ENCODE data around the gene PRXL2A. TPM values are rescaled to one million over a fixed set of nuclear protein-coding genes. Genes with fewer than 3 reads are reported as not detected.

Gene PRXL2A
- total RNA-seq, 1 donor from 2014 or later: 73.5 TPM

DNA sequence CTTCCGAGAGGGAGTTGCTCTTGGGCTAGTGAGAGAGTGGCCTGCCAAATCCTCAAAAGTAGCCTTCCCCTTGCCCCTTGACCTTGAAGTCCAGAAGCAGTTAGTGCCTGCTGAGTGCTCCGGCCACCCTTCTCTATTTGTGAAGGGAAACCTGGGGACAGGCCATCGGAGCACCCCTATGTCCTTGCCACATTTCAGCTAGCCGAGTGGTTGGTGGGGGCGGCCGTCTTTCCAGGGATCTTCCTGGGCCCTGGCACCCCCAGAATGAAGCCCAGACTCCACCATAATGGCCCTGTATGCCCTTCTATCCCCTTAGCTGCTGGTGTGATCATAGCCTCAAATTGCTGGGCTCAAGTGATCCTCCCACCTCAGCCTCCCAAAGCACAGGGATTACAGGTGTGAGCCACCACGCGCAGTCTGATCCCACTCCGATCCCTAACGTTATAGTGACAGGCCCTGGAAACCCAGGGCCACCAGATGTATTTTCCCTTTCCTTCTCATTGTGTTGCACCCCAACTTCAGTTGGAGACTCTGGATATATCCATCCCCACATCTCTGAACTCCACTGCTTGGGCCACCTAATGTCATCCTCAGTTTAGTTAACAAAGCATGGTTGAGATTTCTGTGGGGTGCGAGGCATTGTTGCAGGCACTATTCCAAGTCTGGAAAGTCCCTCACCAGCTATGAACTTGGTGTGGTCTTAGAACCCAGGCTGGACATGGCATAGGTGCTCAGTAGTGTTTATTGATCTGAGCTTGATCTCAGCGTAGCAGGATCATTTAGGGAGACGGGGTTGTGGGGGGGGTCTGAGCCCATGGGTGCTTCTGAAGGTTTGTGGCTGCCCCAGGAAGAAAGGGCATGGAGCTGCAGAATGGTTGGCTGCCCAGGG lies 47.4 kb downstream of the PRXL2A start:
- Mint-ChIP-seq H3K4me3 (peak overlapping the region; percentile 99), H3K9me3 (no peaks in the 10 kb centered on the region), H3K4me1 (ENCODE audit: unreplicated experiment) (peaks cover 39% of the 10 kb centered on the region), H3K27me3 (no peaks in the 10 kb centered on the region), H3K27ac (peak overlapping the region; percentile 96), H3K36me3 (peaks cover 9% of the 10 kb centered on the region)
- TF ChIP-seq, protein P1, sequence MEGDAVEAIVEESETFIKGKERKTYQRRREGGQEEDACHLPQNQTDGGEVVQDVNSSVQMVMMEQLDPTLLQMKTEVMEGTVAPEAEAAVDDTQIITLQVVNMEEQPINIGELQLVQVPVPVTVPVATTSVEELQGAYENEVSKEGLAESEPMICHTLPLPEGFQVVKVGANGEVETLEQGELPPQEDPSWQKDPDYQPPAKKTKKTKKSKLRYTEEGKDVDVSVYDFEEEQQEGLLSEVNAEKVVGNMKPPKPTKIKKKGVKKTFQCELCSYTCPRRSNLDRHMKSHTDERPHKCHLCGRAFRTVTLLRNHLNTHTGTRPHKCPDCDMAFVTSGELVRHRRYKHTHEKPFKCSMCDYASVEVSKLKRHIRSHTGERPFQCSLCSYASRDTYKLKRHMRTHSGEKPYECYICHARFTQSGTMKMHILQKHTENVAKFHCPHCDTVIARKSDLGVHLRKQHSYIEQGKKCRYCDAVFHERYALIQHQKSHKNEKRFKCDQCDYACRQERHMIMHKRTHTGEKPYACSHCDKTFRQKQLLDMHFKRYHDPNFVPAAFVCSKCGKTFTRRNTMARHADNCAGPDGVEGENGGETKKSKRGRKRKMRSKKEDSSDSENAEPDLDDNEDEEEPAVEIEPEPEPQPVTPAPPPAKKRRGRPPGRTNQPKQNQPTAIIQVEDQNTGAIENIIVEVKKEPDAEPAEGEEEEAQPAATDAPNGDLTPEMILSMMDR (conservative IDR thresholded peaks at IDR 0.05): no peak
- no peak for DNase-seq (ENCODE audit: extremely low spot score, unreplicated experiment)

GRCh38 chr10:80457554-80458262 lies 49.4 kb downstream of the PRXL2A start:
- DNase-seq (ENCODE audit: extremely low spot score, unreplicated experiment): no peak
- peak overlapping the region; percentile 76 for H3K4me3 Mint-ChIP-seq
- no peaks in the 10 kb centered on the region for H3K9me3 Mint-ChIP-seq
- peaks cover 59% of the 10 kb centered on the region for H3K4me1 Mint-ChIP-seq (ENCODE audit: unreplicated experiment)
- TF ChIP-seq, protein P1 (conservative IDR thresholded peaks at IDR 0.05): peak; percentile 34
- peak overlapping the region; percentile 95 for H3K27ac Mint-ChIP-seq
- H3K27me3 Mint-ChIP-seq: no peaks in the 10 kb centered on the region
- H3K36me3 Mint-ChIP-seq: peaks cover 9% of the 10 kb centered on the region

DNA sequence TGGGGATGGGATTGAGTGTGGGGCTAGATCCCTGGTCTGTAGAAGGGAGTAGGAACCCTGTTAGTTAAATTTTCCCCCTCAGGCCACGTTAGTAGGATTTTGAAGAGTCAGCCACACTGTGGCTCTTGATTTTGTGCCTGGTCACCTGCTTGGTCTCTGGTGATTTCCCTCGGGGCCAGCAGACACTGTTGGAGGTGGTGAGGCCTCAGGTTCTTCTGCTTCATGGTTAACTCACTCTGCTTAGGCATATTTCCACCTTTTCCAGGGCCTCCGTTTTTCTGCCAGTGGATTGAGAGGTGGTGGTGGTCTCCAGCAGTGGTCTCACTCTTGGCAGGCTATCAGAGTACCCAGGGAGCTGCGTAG lies 49.9 kb downstream of the PRXL2A start:
- DNase-seq (ENCODE audit: extremely low spot score, unreplicated experiment): no peak
- H3K9me3 Mint-ChIP-seq: no peaks in the 10 kb centered on the region
- peak overlapping the region; percentile 95 for H3K27ac Mint-ChIP-seq
- H3K4me1 Mint-ChIP-seq (ENCODE audit: unreplicated experiment): peaks cover 65% of the 10 kb centered on the region
- TF ChIP-seq, protein P1 (conservative IDR thresholded peaks at IDR 0.05): no peak
- no peaks in the 10 kb centered on the region for H3K27me3 Mint-ChIP-seq
- H3K4me3 Mint-ChIP-seq: peak overlapping the region; percentile 82
- H3K36me3 Mint-ChIP-seq: peaks cover 9% of the 10 kb centered on the region

DNA sequence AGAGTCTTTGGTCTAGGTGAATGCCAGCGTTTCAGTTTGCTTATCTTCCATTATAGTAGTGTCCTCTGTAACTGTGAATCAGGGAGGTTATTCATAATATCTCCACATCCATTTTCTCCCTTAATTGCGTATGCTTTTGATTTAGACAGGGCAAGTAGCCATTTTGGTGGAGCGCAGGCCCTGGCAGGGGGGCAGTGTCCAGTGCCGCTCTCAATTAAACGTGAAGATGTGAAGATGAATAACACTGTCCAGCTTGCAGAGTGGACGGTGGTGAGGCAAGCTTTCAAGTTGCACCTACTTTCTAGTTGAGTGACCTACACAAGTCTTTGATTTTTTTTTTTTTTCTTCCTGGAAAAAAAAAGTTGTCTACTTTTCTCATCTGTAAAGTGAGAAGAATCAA lies 50.3 kb downstream of the PRXL2A start:
- TF ChIP-seq, protein P1 (conservative IDR thresholded peaks at IDR 0.05): no peak

DNA sequence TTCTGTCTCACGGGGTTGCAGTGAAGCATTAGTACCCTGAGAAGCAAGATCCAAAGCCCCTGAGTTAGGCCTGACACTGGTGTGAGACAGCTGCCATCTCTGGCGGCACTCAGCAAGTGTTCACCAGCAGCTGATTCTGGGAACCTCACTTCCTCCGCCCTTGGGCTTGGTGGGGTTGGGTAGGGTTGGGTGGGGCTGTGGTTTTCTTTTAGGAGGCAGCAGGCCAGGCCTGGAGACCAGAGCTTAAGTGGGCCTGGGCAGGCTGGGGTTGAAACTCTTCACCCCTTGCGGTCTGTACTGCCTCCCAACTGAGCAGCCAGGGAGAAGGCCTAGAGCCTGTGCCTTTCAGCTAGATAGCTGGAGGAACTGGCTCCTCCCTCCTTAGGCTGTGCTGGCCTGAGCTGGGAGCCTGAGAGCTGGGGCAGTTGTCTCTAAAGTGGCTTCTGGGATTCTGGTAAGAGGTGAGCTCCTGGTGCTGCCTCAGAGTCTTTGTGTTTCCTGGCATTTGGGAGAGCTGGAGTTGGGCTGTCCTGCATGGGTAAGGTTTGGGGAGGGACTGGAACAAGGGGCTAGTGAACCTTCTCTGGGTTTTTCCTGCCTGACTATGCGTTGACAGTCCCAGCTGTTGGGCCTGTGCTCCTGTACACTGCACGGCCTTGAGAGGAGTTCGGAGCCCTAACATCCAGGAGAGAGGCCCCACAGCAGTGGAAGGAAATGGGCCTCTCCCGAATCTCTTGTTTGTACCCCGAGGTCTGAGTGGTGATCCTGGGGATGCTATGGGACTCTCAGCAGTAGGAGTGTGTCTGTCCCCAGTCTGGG lies 50.9 kb downstream of the PRXL2A start:
- H3K27me3 Mint-ChIP-seq: no peaks in the 10 kb centered on the region
- H3K9me3 Mint-ChIP-seq: no peaks in the 10 kb centered on the region
- no peak for DNase-seq (ENCODE audit: extremely low spot score, unreplicated experiment)
- H3K27ac Mint-ChIP-seq: peak overlapping the region; percentile 95
- H3K4me1 Mint-ChIP-seq (ENCODE audit: unreplicated experiment): peaks cover 75% of the 10 kb centered on the region
- peaks cover 9% of the 10 kb centered on the region for H3K36me3 Mint-ChIP-seq
- TF ChIP-seq, protein P1 (conservative IDR thresholded peaks at IDR 0.05): no peak
- peak overlapping the region; percentile 82 for H3K4me3 Mint-ChIP-seq

More for the DNA sequence above, 50.3 kb downstream of the PRXL2A start:
- DNase-seq (ENCODE audit: extremely low spot score, unreplicated experiment): no peak
- Mint-ChIP-seq H3K9me3 (no peaks in the 10 kb centered on the region), H3K4me3 (peak overlapping the region; percentile 82), H3K36me3 (peaks cover 9% of the 10 kb centered on the region), H3K4me1 (ENCODE audit: unreplicated experiment) (peaks cover 69% of the 10 kb centered on the region), H3K27me3 (no peaks in the 10 kb centered on the region), H3K27ac (peak overlapping the region; percentile 95)
